ENCODE results near the gene MAPK8.

MAPK8 gene

GRCh38 chr10:48475943-48476278 lies 169.4 kb downstream of the MAPK8 start:
- TF ChIP-seq, protein P1, sequence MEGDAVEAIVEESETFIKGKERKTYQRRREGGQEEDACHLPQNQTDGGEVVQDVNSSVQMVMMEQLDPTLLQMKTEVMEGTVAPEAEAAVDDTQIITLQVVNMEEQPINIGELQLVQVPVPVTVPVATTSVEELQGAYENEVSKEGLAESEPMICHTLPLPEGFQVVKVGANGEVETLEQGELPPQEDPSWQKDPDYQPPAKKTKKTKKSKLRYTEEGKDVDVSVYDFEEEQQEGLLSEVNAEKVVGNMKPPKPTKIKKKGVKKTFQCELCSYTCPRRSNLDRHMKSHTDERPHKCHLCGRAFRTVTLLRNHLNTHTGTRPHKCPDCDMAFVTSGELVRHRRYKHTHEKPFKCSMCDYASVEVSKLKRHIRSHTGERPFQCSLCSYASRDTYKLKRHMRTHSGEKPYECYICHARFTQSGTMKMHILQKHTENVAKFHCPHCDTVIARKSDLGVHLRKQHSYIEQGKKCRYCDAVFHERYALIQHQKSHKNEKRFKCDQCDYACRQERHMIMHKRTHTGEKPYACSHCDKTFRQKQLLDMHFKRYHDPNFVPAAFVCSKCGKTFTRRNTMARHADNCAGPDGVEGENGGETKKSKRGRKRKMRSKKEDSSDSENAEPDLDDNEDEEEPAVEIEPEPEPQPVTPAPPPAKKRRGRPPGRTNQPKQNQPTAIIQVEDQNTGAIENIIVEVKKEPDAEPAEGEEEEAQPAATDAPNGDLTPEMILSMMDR (conservative IDR thresholded peaks at IDR 0.05; ENCODE audit: low read depth, low read length) = no peak
- no peak overlapping the region for H3K4me3 ChIP-seq (ENCODE audit: low read length)
- no peak for DNase-seq (ENCODE audit: low read depth)

DNA sequence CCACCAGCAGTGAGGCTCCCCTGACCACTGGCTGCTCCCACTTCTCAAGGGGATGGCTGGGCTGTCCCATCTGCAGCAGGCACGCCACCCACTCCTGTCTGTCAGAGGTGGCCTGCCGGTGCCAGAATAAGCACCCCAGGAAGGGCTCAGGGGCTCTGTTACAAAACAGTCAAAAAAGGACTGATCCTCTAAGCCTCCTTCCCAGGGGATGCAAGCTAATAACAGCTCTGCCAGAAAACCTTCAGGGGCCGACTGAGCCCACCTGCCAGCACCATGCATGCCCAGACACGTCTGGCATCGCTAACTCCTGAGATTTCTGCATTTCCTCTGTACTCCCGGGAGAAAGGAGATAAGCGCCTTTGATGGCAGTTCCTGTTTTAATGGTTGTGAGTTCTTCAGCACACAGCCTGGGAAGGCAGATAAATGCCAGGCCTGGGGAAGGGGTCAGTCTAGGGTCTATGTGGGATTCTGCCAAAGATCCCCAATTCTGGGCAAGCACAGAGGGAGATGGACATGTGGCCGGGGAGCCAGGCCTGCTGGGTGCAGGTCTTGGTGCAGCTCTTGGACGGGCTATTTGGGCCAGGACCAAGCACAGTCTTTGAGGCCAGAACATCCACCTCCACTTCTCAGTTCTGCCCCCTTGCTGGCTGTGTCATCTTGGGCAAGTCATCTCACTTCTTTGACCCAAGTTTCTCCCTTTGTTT lies 170.0 kb downstream of the MAPK8 start:
- TF ChIP-seq, protein P1 (conservative IDR thresholded peaks at IDR 0.05; ENCODE audit: low read depth, low read length) = no peak
- DNase-seq (ENCODE audit: low read depth) = no peak
- no peak overlapping the region for H3K4me3 ChIP-seq (ENCODE audit: low read length)

- no peak for DNase-seq (ENCODE audit: low read depth)
- H3K4me3 ChIP-seq (ENCODE audit: low read length) = no peak overlapping the region
- TF ChIP-seq, protein P1 (conservative IDR thresholded peaks at IDR 0.05; ENCODE audit: low read depth, low read length) = no peak
Measured at GRCh38 chr10:48477141-48477540, 170.7 kb downstream of the MAPK8 start.

- no peak overlapping the region for H3K4me3 ChIP-seq (ENCODE audit: low read length)
- DNase-seq (ENCODE audit: low read depth) = no peak
- TF ChIP-seq, protein P1 (conservative IDR thresholded peaks at IDR 0.05; ENCODE audit: low read depth, low read length) = no peak
Measured at GRCh38 chr10:48477616-48478015, 171.1 kb downstream of the MAPK8 start.

- H3K4me3 ChIP-seq (ENCODE audit: low read length) = no peak overlapping the region
- no peak for DNase-seq (ENCODE audit: low read depth)
- TF ChIP-seq, protein P1 (conservative IDR thresholded peaks at IDR 0.05; ENCODE audit: low read depth, low read length) = no peak
Measured at GRCh38 chr10:48478469-48478868, 172.0 kb downstream of the MAPK8 start.

- no peak overlapping the region for H3K4me3 ChIP-seq (ENCODE audit: low read length)
- DNase-seq (ENCODE audit: low read depth) = no peak
- TF ChIP-seq, protein P1 (conservative IDR thresholded peaks at IDR 0.05; ENCODE audit: low read depth, low read length) = no peak
Measured at GRCh38 chr10:48478980-48479811, 172.7 kb downstream of the MAPK8 start.
